ENCODE data around the gene SECISBP2L. TPM values are rescaled to one million over a fixed set of nuclear protein-coding genes. Genes with fewer than 3 reads are reported as not detected.
A peak's percentile ranks its signal among the peaks of the same experiment; 100 is the strongest.

Gene SECISBP2L
- total RNA-seq, 1 experiment from 2014 or later, result 24.7 TPM

- no peaks in the 10 kb centered on the region for H3K36me3 Mint-ChIP-seq (ENCODE audit: insufficient read depth in 1 of 3, low read depth in 3 of 3)
- no peak overlapping the region for H3K18ac ChIP-seq (ENCODE audit: insufficient read length, low read depth, low read length)
- H3K14ac ChIP-seq (ENCODE audit: insufficient read depth, low read length), result no peak overlapping the region; the same call in 1 of the 2 replicates
- H3T11ph ChIP-seq (ENCODE audit: low read length), result no peak overlapping the region
- H3K4ac ChIP-seq (ENCODE audit: low read depth, low read length), result no peak overlapping the region
- H2BK12ac ChIP-seq (ENCODE audit: insufficient read length, low read depth, low read length), result no peak overlapping the region
- peaks cover 10% of the 10 kb centered on the region for H3K23me2 ChIP-seq (ENCODE audit: insufficient read length, low read depth, low read length, poor library complexity, severe bottlenecking)
- no peak overlapping the region for H3K23ac ChIP-seq (ENCODE audit: insufficient read length, low read depth, low read length)
- H4K20me1 ChIP-seq (ENCODE audit: control insufficient read depth, insufficient read depth, insufficient read length), result no peaks in the 10 kb centered on the region
- peak overlapping the region; percentile 85 to 91 for H3K4me3 Mint-ChIP-seq
- H3K4me2 ChIP-seq (ENCODE audit: insufficient read depth, insufficient read length, low read length), result peak overlapping the region; percentile 88
- H4K8ac ChIP-seq (replicated peaks; ENCODE audit: insufficient read length, low read depth, low read length), result no peak overlapping the region
- H4K5ac ChIP-seq (ENCODE audit: insufficient read length, low read depth, low read length), result no peak overlapping the region
- no peaks in the 10 kb centered on the region; a peak in 1 of 5 replicates for H3K9me3 Mint-ChIP-seq
- H3K4me1 Mint-ChIP-seq, result peaks cover 12 to 14% of the 10 kb centered on the region in 2 experiments
- peaks cover 10% of the 10 kb centered on the region; the same call in 1 of the 2 replicates for H3K27me3 ChIP-seq (ENCODE audit: insufficient read depth, low read length)
- peak; percentile 59 for DNase-seq
- no peak overlapping the region for H2BK5ac ChIP-seq (ENCODE audit: insufficient read length, low read length)
- H3K27me3 Mint-ChIP-seq (ENCODE audit: low read depth), result peaks cover 46% of the 10 kb centered on the region
- TF ChIP-seq CTCF (conservative IDR thresholded peaks at IDR 0.05), result no peak
- no peaks in the 10 kb centered on the region for H3K9me3 ChIP-seq (ENCODE audit: control insufficient read depth, low read depth, low read length)
- no peak overlapping the region for H2BK20ac ChIP-seq (ENCODE audit: low read depth, low read length, poor library complexity, severe bottlenecking)
- WGBS (ENCODE audit: extremely low coverage, insufficient read length, low lambda C conversion rate), result no CpG with 5 or more reads among the region's 54 CpGs
- H3K56ac ChIP-seq (ENCODE audit: insufficient read length, low read depth, low read length), result no peak overlapping the region
- H3K4me1 ChIP-seq (ENCODE audit: insufficient read depth, low read length), result no peaks in the 10 kb centered on the region
- H3K27ac ChIP-seq (ENCODE audit: insufficient read length, low read depth, low read length), result no peak overlapping the region
- no peak overlapping the region for H2AFZ ChIP-seq (ENCODE audit: low read length)
- H4K91ac ChIP-seq (ENCODE audit: insufficient read length, low read depth, low read length), result no peak overlapping the region
- no peak overlapping the region for H2AK5ac ChIP-seq (ENCODE audit: insufficient read length, low read length)
- no peaks in the 10 kb centered on the region for H3K79me1 ChIP-seq (ENCODE audit: insufficient read depth, low read depth, low read length, poor library complexity, severe bottlenecking)
- no peak overlapping the region for H2BK15ac ChIP-seq (ENCODE audit: low read depth, low read length)
- no peak overlapping the region for H3K9ac ChIP-seq (ENCODE audit: extremely low read depth, insufficient read length, low read length)
- no peaks in the 10 kb centered on the region for H3K79me2 ChIP-seq (ENCODE audit: insufficient read depth, low read length)
- H3K27ac Mint-ChIP-seq, result peak overlapping the region in 1 of 3 experiments; percentile 4; a peak in 1 of 7 replicates
- H2BK120ac ChIP-seq (ENCODE audit: low read depth, low read length, poor library complexity, severe bottlenecking), result no peak overlapping the region
Observed at GRCh38 chr15:48962662-48963523, 83.4 kb downstream of the SECISBP2L start.

Measured in H9 (cell line).